Activated CD4-positive, alpha-beta T cell treated with anti-CD3 and anti-CD28 coated beads, Interleukin-2, amount 50 U/mL, for 48 hours (primary cell): Measurements from ENCODE around the gene LBR.
"Not testable (repeated sequence)": the region's sequence is repeated elsewhere in the genome, so short reads cannot be mapped to it uniquely, and the experiment has no call there.

Experiments
- DNase-seq, 2 experiments: peaks; one replicate each; pipeline ENCODE4 v3.0.0-alpha.2; 2020

Gene LBR

DNA sequence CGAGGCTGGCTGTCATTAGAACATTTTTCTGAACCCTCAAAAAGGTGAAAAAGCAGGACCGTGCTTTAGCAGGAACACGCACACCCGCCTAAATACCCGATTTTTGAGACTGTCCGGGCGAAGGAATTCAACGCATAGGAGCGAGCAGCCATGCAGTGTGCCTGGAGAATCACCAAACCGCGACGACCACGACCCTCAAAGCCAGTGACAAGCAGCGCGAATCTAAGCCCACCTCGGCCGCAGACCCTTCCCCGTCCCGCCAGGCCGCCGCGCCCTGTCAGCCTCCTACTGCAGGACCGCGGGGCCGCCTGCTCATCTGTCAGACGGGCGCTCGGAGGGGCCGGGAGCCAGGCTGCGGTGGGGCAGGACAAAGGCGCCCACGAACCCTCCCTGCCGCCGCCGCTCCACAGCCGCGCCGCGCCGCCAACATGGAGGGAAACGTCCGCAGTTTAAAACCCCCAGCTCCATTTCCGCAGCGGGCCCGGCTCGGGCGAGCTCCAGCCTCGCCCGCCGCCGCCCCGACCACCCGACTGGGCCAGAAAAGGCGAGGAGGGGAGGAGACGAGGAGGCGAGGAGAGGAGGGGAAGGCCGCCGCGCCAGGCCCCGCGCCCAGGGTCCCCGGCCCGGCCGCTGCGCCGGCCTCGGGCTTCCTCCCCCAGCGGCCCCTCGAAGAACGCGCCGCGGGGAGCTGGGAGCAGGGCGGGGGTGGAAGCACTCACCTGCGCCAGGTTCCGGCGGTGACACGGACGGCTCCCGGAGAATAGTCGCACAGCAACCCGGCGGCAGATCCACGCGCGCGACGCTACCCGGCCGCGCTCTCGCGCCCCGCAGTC, at the start of gene LBR:
TSS of gene LBR (minus strand) at position 804 of the 833 bp plus-strand sequence. CDS start 3,963 bp downstream, outside the sequence.
- DNase-seq: peak; percentile 33 to 54

DNA sequence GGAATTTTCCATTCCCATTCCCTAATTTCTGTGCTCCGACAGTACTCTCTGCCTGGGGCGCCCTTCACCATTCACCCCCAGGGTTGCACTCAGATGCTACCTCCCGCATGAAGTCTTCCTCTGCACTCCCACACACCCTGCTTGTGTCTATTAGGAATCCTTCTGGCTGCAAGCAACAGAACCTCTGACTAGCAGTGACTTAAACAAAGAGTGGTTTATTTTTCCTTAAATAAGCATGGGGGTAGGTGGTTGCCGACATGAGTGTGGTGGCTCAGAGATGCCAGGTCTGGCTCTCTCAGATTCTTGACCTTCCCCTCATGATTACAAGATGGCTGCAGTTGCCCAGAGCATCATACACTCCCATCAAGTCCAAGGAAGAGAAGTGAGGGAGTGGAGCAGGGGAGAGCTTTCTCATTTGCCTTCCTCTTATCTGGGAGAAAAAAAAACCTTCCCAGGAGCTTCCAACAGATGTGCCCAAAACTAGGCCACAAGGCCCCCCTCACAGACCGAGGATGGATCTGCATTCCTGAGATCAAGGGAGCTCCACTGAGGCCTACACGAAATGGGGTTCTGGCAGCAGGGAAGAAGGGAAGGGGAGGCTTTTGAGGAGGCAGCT, 49.6 kb upstream of the LBR start:
- DNase-seq: no peak

DNA sequence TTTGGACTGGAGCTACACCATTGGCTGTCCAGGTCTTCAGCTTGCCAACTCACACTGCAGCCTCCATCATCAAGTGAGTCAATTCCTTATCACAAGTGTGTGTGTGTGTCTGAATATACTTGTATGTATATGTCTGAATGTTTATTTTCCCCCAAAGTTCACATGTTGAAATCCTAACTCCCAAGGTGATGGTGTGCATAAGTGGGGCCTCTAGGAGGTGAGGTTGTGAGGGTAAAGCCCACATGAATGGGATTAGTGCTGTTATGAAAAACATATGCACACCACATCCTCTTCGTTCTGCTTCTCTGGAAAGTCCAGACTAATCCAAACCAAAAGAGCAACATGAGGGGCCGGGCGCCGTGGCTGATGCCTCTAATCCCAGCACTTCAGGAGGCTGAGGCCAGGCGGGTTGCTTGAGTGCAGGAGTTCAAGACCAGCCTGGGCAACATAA, 48.7 kb upstream of the LBR start:
- DNase-seq: no peak

DNA sequence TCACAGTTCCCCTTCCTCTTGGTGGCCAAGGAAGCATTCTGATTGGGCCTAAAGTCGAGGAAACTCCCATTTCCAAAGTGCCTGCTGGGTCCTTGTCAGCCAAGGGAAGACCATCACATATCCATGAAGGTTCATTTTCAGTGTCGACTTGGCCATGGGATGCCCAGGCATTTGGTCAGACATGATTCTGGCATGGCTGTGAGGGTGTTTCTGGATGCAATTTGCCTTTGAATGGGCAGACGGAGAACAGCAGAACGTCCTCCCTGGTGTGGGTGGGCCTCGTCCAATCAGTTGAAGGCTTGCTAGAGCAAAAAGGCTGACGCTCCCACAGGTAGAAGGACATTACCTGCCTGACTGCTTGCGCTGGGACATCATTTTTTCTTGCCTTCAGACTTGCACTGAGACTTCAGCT, 48.3 kb upstream of the LBR start:
- DNase-seq: no peak

DNA sequence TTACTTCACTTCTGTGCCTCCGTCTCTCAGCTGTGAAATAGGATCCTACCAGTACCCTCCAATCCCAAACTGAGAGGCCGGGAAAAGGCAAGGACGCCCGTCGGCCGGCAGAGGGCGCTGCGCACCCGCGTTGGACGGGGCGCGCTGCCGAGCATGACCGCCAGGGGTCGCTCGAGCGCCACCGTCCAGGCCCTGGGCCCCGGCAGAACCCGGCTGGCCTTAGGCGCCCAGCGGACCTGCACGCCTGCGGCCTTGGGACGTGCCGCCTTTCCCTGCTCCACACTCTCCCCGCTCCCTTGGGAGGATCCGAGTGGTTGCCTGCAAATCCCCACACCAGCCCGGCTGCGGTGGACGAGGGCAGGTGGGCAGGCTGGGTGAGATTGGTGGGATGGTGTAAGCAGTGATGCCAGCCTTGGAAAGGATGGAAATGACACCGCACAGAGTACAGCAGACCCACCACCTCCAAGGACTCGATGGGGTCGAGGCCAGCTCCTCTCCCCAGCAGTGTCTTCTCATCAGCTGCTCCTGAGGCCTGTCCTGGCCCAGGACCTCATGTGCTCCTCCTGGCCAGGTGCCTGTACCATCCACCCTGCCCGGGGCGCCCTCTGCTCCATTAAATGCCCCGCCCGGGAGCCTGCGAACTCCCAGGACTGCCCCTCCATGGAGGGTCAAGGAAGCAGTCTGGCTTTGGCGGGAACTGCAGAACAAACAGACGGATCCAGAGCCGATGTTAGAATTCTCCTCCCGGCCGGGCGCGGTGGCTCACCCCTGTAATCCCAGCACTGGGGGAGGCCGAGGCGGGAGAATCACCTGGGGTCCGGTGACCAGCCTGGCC, 47.4 kb upstream of the LBR start:
- DNase-seq: peak; percentile 57 to 63

DNA sequence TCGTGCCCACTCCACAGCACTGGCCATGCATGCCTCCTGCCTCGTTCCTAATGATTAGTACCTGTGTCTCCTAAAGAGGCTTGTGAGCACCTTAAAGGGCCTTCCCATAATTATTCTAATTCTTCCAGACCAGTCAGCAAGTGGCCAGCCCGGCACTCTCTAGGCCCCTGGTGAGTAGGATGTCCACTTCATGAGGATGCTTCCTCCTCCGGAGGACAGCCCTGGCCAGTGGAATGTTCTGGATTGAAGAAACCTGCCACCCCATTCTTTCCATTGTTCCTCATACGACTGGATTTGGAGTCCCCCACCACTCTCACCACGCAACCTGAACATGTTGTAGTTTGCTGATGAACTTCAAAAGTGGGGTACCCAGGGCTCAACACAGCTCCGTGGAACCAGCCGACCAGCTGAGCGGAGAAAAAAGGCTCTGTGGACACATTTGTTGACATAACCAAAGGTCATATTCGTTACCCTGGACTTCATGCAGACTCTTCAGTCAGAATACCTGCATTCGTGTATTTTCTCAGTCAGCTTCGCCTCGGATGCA, 46.7 kb upstream of the LBR start:
- no peak for DNase-seq

DNA sequence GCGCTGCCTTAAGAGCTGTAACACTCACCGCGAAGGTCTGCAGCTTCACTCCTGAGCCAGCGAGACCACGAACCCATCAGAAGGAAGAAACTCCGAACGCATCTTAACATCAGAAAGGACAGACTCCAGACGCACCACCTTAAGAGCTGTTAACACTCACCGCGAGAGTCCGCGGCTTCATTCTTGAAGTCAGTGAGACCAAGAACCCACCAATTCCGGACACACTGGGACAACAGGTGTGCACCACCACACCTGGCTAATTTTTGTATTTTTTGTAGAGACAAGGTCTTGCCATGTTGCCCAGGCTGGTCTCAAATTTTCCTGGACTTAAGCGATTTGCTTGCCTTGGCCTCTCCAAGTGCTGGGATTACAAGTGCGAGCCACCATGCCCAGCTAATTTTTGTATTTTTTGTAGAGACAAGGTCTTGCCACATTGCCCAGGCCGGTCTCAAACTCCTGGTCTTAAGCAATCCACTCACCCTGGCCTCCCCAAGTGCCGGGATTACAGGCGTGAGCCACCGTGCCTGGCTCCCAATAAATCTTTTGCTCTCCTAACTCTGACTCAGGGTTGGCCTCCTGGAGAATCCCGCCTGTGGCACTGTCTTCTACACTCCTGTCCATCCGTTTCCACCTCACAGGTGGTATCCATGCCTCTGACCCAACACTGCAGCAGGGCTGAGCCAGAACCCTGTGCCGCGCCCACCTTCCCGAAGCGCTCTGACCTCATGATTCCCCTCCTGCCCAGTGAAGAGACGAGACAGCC, 46.0 kb upstream of the LBR start:
- not testable (repeated sequence) for DNase-seq

DNA sequence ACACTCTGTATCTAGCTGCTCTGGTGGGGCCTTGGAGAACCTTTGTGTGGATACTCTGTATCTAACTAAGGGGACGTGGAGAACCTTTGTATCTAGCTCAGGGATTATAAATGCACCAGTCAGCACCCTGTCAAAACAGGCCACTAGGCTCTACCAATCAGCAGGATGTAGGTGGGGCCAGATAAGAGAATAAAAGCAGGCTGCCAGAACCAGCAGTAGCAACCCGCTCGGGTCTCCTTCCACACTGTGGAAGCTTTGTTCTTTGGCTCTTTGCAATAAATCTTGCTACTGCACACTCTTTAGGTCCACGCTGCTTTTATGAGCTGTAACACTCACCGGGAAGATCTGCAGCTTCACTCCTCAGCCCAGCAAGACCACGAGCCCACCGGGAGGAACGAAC, 45.4 kb upstream of the LBR start:
- not testable (repeated sequence) for DNase-seq

DNA sequence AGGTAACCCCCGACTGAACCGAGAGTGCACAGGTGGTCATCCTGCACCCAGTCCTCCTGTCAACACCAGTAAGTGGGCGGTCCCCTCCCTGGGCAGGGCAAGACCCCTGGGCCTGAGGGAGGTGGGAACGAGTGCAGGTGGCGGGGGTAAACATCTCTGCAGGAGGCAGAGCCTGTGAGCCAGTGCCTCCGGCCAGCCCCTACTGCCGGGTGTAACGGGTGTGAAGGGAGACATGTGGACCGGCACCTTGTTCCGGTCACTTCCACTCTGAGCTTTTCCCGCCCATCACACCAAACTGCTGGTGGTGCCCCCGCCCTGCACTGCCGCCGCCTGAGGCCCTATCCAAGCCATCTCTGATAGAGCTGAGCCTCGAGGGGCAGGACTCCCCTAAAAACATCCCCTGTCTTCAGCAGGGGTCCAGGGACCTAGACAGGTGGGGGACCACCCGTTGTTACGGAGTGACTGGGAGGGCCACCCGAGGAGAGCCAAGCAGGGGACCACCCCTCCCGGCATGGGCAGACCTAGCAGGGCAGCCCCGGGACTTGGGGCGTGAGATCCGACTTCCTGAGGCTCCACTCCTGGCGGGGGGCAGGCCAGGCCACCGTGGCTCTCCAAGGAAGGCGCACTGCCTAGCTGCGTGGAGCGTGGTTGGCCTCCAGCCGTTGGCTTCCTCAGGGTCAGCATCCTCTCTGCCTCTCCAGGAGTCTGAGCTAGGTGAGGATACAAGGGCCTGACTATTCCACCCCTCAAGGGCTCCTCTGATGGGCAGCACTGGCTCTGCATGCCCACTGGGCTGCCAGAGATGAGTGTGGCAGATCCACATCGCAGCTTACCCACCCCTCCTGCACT, 43.8 kb upstream of the LBR start:
- no peak for DNase-seq

DNA sequence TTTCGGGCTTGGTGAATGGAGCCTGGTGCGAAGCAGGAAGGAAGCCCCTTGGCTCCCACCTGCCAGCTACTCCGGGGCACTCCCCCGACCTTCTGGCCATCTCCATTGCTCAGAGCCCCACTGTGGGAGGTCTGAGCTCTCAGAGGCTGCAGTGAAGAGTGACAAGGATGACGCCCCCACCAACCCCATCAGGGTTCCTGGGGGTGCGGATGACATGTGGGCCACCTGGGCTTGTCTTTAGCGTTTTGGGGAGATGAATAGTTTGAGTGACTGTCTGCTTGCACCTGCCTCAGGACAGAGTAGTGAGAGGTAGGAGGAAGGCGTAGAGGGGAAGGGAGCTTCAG, 43.2 kb upstream of the LBR start:
- DNase-seq: no peak

DNA sequence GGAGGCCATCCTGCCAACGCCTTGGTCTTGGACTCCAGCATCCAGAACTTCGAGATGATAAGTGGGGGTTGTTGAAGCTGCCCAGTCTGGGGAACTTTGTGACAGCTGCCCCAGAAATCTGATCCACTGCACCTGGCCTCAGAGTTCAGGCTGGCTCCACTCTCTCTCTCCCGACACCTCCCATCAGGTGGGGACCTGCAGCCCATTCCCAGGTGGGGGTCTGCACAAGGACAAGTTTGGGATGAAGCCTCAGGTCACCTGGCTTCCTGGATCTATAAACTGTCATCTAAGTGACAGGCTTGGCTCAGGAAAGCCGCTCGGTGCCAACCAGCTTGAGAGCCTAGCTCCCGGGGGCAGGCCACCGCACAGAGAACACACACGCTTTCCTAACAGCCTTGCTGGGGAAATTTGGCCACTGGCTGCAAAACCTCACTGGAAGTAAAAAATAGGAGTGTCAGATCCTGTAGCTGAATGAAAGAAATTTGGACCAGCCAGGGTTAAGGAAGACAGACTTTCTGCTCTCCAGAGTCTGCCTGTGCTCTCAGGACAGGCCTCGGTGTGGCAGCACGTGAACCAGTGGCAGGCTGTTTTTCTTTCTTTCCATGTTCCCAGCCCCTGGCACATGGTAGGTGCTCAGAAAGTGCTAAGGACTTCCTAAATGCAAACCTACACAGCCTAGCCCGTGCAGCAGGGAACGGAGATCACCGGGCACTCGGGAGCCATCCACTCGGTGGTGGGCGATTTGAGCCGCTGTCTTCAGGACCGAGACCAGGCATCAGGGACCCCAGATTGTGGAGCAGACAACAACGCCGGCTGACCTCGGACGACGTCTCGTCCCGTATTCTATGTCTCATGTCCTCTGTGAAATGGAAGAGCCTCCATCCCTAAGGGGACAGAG, 42.6 kb upstream of the LBR start:
- no peak for DNase-seq

DNA sequence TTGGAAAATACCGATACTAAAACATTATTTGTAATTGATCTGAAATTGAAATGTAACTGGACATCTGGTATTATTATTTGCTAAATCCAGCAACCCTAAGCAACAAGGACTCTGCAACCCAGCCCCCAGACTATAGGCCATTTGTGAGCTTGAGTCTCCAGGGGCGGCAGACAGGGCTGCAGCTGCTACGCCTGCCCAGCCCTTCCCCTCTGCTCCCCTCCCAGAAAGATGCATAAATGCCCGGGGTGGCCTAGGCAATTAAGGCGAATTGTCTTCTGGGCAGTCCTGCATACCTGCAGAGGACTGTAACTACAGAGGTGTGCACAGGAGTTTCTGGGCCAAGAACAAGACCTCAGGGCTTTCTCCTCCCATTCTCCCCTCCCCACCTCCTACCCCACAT, 41.2 kb upstream of the LBR start:
- DNase-seq: no peak

DNA sequence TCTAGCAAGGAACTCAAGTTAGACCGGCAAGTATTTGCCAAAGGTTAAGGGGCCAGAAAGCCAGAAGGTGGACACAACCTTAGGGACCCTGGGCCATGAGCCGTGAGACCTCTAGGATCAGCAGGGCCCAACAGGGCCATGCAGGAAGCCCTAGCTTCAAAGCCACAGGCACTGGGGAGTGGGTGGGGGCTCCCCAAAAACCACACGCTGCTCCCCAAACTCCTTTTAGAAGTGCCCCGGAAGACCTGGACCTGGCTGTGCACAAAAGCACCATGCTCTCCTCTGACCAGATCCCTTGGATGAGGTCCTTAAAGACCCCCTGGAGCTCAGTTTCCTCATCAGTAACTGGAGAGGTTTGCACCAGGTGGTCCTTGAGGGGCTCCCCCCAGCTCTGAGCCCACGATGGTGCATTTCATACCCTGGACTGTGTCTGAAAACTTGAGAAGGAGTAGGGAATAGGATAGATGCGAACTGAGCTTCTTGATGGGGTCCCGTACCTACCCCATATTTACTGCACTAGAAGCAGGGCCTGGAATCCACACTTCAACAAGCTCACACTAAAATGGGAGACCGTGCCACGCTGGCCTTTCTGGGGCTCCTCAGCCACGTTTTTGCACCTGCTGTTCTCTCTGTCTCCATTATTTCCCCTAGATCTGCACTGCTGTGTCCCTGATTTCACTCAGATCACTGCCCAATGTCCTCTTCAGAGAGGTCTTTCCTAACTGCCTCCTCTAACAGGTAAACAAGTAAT, 40.6 kb upstream of the LBR start:
- DNase-seq: peak in 1 of 2 experiments; percentile 50

DNA sequence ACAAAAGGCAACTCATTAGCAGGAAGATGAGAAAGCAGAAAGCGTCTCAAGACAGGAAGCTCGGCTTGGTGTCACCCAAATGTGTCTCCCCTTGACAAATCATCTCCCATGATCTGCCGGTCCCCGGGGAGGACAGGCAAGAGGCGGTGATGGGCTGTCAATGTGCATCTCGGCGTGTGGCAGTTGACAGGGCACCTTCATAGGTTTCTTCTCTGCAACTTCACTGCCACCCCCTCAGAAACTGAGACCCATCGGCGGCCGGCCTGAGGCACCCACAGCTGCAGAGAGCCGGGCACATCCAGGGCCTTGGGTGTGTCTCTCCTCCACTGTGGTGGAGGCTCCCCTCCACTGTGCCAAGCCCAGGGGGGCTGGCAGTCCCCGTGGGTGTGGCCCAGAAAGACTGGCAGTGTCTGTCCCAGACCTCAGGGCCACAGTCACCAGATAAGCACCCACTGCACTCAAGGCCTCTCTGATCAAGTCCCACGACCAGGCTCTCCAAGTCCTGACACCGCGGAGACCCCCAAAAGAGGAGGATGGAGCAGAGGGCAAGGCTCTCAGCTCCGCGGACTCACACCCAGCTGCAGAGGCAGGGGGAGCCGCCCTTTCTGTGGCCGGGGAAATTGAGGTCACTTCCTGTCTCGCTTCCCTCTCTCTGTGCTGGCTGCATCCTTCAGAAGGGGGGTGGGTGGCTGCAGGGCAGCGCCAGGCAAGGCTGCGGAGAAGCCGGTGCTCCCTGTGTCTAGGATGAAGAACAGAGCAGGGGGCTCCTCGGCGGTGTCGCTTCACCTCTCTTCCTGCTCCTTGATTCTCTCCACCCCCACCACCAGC, 39.6 kb upstream of the LBR start:
- peak; percentile 80 to 87 for DNase-seq

DNA sequence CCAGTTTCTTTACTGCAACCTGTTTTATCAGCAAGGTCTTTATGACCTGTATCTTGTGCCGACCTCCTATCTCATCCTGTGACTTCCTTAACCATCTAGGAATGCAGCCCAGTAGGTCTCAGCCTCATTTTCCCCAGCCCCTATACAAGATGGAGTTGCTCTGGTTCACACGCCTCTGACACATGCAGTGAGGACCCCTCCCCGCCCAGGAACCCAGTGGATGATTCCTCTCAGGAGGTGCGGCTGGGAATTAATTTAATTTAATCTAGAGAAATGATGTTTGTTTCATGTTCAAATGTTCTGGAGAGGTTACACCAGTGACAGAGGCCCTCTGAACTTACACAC, 39.0 kb upstream of the LBR start:
- DNase-seq: no peak

DNA sequence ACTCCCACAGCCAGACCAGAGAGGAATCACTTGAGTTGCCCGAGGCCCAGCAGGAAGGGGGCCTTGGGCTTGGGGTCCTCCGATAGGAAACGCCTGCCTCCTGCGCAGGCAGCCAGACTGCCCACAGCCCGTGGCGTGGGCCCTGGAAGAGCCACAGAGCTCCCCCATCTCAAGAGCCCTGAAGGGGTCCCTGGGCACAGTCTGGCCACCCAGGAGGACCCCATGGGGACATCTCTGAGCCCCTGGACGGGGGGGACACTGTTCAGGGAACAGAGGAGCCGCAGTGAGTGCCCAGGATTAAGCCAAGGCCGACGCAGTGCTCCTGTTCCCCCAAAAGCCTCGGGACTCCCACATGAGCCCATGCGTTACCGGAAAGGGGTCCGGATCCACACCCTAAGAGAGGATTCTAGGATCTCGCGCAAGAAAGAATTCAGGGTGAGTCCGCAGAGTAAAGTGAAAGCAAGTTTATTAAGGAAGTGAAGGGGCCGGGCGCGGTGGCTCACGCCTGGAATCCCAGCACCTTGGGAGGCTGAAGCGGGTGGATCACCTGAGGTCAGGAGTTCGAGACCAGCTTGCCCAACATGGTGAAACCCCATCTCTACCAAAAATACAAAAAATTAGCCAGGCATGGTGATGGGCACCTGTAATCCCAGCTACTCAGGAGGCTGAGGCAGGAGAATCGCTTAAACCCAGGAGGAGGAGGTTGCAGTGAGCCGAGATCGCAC, 38.1 kb upstream of the LBR start:
- no peak for DNase-seq

DNA sequence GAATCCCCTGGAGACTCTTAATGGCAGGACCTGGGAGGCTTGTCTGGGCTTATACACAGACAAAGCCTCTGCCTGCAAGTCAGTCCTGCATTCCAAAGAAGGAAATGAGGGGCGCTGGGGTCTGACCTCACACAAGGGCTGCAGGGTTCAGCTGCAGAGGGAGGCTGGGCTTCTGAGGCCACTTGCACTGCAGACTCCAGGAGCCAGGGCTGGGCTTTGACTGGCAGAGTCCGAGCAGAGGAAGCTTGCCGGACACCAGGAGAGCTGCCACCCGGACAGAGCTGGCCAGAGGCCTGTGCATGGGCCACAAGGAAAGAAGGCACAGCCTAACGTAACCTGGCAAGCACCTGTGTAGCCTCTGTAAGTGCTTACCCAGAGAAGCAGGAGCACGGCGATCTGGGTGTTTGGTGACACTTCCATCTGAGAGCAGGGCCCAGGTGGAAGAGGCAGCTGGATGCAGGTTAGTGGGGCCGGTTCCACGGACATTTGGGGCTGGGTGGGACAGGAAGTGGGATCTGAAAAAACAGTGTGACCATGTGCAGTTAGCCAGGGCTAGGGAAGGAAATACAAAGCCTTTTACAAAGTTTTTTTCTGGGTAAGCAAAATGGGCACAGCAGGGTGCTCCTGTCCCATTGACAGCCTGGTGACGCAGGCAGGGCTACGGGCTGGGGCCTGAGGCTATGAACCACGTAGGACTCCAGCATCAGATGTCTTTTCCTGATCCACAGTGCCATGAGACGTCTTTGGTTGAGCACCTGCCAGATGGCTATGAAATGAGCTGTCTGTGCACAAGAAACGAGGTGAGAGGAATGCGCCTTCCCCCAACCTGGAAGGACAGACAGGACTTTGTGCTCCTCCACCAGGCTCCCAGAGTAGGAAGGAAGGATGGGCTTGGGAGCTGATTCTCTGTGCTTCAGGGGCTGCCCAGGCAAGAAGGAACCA, 37.3 kb upstream of the LBR start:
- no peak for DNase-seq
